GM18867 (cell line): ENCODE data around the gene TEPSIN.
"Not testable (repeated sequence)": the region's sequence is repeated elsewhere in the genome, so short reads cannot be mapped to it uniquely, and the experiment has no call there.

Experiments used
- ATAC-seq: cut with Tn5 transposase; IDR thresholded peaks from one replicate; pipeline ENCODE4 v1.9.1; 2021; ENCODE audit warnings: mild to moderate bottlenecking, moderate library complexity; ENCODE audit not compliant: unreplicated experiment

The TEPSIN gene

DNA sequence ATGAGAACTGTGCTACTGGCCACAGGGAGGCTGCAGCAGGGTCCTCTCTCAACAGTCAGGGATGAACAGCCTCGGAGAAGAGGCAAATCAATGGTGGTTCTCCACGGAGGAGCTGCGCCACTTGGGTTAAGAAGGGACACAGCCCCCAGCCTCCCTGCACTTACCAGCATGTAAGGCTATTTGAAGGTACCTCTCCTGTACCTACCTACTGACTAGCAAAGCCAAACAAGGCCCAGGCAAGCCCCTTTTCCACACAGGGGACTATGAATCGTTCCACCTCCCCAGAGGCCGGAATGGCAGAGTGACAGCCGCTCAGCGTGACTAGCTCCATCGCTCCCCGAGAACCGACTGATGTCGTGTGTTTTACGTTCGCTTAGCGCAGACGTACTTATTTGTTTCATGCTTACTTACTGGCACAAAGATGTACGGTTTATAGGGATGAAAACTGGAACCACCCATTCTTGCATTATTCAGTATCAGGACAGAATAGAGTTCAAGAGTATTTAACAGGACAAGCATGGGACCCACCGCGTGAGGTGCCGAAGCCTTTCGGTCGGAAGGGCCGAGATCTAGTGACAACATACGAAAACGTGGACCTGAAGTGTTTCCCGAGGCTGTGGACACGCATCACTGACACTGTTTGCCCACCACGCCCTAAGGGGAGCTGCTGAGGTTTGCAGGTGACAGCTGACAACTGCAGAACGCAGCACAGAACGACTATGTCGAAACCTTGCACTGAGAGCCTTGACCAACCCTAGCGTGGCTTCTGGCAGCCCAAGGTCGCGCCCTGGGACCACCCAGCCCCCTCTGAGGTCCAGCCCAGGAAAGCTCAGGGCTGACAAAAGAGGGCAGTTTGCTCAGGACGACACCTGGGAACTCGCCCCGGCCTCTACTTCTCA, 1.0 kb downstream of the TEPSIN start:
- ATAC-seq = no peak

GRCh38 chr17:81236784-81237183, 2.1 kb downstream of the TEPSIN start:
- ATAC-seq = no peak

GRCh38 chr17:81235822-81236740, 2.8 kb downstream of the TEPSIN start:
- no peak for ATAC-seq

DNA sequence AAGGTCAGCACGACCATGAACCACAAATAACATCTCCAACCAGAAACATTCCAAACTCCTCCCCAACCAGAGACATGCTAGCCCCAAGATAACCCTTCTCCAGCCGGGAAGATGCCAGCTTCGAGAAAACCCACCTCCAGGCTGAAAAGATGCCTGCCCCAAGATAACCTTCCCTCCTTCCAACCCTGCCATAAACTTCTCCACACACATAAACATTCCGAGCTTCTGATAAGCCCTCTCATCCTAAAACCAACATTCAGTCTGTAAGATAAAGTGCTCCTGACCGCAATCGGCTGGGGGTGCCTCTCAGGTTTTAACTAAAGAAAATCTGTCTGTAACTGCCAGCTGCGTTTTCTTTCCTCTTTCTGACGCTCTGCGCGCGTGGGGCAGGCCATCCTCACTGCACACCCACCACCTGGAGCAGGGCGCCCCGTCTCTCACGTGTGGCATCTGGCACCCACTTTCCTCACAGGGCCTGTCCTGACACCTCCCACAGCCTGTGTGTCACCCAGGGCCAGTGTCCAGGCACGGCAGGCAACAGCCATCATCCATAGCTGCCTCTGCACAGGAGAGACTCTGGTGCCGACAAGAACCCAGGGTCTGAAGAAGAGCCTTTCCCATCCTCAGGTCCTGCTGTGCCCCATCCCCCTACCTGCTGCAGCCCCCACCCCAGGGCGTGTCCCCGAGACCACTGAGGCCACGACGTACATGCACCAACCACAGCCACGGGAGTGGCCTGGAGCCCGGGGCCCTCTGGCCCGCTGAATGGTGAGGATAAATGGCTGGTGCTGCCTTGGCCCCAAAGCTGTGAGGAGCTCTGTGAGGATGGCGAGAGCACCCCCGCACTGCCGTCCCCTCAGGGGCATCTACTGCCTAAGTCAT, 3.7 kb downstream of the TEPSIN start:
- no peak for ATAC-seq

DNA sequence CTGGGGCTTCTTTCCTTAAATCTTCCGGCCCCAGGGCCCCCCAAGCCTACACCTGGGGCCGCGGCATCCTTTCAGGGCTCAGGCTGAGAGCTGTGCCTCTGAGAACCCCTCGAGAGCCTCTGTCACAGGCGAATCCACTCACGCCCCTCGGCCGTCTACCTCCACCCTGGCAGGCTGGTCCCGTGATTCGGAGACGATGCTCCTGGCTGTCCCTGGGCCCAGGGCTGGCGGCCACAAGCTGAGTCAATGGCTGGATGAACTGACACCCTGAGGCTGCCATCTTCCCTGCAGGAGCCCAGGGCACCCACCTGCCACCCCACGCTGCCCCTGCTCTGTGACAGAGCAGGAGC, 4.4 kb downstream of the TEPSIN start:
- no peak for ATAC-seq

DNA sequence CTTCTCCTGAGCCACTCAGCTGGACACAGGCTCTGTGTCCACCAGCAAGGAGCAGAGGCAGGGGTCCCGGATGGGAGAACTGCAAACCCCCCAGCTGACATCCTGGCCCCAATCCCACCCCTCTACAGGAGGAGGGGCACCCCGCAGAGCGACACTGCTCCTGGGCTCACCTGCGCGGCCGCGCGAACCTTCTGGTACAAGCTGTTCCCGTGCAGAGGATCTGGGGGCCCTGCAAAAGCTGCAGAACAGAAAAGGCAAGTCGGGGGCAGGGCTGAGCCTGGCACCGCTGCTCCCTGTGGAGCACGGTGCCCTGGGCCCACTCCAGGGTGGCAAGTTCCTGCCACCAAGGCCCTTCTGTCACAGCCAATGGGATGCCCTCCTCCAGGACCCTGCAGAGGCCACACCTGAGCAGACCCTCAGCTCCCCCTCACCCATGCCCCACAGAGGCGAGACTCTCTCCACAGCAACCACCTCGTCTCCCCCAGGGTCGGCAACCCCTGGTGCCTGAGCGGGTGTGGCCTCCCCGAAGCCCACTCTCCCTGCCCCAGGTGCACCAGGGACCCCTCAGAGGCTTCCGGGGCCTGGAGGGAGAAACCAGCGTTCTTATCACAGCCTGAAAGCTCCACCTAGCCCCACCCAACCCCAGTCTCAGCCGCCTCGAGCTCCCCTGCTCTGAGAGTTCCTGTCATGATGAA, 4.9 kb downstream of the TEPSIN start:
- no peak for ATAC-seq

DNA sequence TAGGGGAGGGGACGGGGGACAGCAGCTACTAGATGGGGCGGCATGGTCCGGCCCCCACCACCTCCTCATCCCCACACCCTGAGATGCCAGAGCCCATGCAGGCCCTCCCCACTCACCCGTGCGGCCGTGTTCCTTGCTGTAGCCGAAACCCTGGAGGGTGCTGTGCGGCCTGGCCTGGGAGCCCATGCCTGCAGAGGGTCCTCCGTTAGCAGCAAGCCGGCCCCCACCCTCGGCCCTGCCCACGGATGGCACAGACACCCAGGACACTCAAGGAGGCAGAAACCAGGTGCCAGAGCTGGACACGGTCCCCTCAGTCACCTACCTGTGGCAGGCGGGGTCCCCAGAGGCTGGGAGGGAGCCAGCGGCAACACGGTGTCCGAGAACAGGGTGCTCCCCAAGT, 5.5 kb downstream of the TEPSIN start:
- ATAC-seq = no peak

DNA sequence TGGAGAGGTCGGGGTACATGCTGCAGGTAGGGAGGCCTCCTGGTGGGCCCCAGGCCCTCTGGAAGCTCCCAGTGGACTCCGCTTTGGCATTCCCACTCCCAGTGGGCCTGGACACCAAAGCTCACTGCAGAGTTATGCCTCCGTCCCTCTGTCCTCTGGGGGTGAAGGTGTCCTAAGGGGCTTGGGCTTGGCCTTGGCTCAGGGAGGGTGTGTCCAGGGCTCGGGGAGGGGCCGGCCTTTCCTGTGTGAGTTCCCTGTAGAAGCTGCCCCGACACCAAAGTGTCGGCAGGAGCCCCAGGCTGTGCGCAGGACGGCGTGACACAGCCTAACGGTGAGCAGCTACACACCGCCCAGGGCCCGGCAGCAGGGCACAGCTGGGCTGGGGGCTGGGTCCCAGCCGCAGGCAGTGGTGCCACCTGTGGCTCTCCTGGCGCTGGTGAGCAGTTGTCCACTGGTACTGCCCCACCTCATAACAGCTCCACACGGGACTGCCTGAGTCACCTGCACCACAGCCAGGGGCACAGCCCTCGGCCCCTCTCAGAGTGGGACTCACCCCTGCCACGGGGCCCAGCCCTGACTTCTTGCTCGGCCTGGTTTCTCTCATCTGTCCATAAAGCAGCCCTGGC, 6.1 kb downstream of the TEPSIN start:
- ATAC-seq = no peak

DNA sequence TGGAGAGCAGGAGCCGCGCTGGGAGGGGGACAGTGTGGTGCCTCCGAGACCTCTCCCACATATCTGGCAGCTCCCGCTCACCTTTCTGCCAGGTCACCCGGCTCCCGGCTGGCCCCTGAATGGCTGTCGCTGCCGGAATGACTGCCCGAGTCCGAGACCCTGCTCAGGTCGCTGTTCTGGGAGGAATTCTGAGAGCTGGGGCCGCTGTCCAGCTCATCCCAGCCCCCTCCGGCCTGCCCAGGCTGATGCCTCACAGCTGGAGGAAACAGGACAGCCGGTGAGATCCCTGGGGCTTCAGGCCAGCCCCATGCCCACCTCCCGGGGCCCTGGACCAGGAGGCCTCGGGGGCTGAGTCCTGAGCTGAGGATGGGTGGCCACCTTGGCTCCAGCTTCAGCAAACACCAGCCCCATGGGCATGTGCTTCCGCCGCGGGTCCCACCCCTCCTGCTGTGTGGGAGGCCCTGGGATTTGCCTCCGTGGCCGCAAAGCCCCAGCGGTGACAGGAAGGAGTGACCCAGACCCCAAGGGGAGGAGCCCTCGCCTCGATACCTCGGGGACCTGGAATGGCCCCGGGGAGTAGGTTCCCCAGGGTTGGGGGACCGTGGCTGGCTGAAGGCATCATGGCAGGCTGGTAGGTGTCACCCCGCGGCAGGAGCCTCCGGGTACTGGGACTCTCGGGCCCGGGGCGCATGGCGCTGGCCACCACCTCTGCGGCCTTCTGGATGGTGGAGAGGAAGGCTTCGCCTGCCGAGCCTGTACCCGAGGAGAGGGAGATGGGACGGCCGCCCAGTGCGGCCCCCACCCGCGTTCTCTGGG, 6.9 kb downstream of the TEPSIN start:
- ATAC-seq = no peak

- no peak for ATAC-seq
Observed at GRCh38 chr17:81231121-81231645, 7.7 kb downstream of the TEPSIN start.

GRCh38 chr17:81230043-81230820, 8.6 kb downstream of the TEPSIN start:
- ATAC-seq = no peak

GRCh38 chr17:81229666-81229920, 9.3 kb downstream of the TEPSIN start:
- ATAC-seq = no peak

- no peak for ATAC-seq
Observed at GRCh38 chr17:81228834-81229665, 9.8 kb downstream of the TEPSIN start.

DNA sequence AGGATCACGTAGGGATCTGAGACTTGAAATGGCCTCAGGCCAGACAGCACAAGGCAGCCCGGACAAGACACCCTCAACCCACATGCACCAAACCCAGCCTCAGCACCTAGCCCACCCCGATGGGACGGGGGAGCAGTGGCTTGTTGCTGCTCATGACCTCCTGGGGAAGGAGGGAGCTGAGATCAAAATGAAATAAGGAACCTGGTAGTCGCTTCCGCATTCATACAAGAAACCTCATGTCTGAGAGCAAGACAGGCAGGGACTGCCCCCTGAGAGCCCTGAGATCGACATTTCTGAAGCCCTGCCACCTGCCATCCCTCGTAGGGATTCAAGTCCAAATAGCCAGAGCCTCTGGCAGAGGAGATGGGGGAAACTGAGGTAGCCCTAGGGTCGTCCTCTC, 10.4 kb downstream of the TEPSIN start:
- ATAC-seq = no peak

- not testable (repeated sequence) for ATAC-seq
Observed at GRCh38 chr17:81227630-81228029, 11.2 kb downstream of the TEPSIN start.

DNA sequence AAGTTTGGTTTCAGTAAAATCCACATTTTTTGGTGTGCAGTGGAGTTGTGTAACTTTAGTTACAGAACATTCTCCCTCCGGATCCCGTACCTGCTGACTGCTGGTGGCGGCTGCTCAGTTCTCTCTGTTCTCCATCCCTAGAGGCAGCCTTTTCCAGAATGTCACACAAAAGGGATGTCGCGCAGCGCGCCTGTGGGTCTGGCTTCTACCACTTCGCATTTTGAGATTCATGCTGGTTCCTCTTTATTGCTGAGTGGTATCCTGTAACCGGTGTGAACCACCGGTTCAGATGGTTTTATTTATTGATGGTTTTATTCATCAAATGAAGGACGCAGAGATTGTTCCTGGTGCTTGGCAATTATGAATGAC, 15.1 kb downstream of the TEPSIN start:
- ATAC-seq = no peak
